ENCODE results near the gene ZBTB7C.

The ZBTB7C gene

GRCh38 chr18:48339692-48340091 is 69.5 kb downstream of the ZBTB7C start:
- no peak for TF ChIP-seq CTCF (conservative IDR thresholded peaks at IDR 0.05)
- no peak for TF ChIP-seq ZFX (IDR thresholded peaks at IDR 0.05)
- no peak overlapping the region for H3K27ac ChIP-seq

- TF ChIP-seq ZFX (IDR thresholded peaks at IDR 0.05) (no peak), CTCF (conservative IDR thresholded peaks at IDR 0.05) (no peak)
- H3K27ac ChIP-seq = no peak overlapping the region
These were observed 70.3 kb downstream of the ZBTB7C start for GRCh38 chr18:48338915-48339314.

- TF ChIP-seq CTCF (conservative IDR thresholded peaks at IDR 0.05) (no peak), ZFX (IDR thresholded peaks at IDR 0.05) (no peak)
- no peak overlapping the region for H3K27ac ChIP-seq
These were observed 72.1 kb downstream of the ZBTB7C start for GRCh38 chr18:48337053-48337452.

- TF ChIP-seq ZFX (IDR thresholded peaks at IDR 0.05) (no peak), CTCF (conservative IDR thresholded peaks at IDR 0.05) (no peak; the same call in 1 of the 2 replicates)
- no peak overlapping the region for H3K27ac ChIP-seq
These were observed 72.9 kb downstream of the ZBTB7C start for GRCh38 chr18:48336332-48336731.

- no peak for TF ChIP-seq ZFX (IDR thresholded peaks at IDR 0.05)
- no peak for TF ChIP-seq CTCF (conservative IDR thresholded peaks at IDR 0.05)
- no peak overlapping the region for H3K27ac ChIP-seq
These were observed 73.4 kb downstream of the ZBTB7C start for GRCh38 chr18:48335829-48336228.

GRCh38 chr18:48334845-48335244 is 74.3 kb downstream of the ZBTB7C start:
- no peak overlapping the region for H3K27ac ChIP-seq
- TF ChIP-seq CTCF (conservative IDR thresholded peaks at IDR 0.05) (no peak), ZFX (IDR thresholded peaks at IDR 0.05) (no peak)

- H3K27ac ChIP-seq = no peak overlapping the region
- TF ChIP-seq CTCF (conservative IDR thresholded peaks at IDR 0.05) (no peak), ZFX (IDR thresholded peaks at IDR 0.05) (no peak)
These were observed 75.6 kb downstream of the ZBTB7C start for GRCh38 chr18:48333563-48333962.
